Stimulated activated CD8-positive, alpha-beta memory T cell treated with anti-CD3 and anti-CD28 coated beads, Interleukin-7, amount 100 ng/mL, for 4 hours (primary cell): ENCODE data around the gene PLOD1.
"Not testable (repeated sequence)": the region's sequence is repeated elsewhere in the genome, so short reads cannot be mapped to it uniquely, and the experiment has no call there.

ENCODE experiments used
- DNase-seq, 2 donors: peaks; one replicate each; pipeline ENCODE4 v3.0.0-alpha.2; 2020; ENCODE audit warnings: low read depth in 2 of 2

PLOD1 gene

DNA sequence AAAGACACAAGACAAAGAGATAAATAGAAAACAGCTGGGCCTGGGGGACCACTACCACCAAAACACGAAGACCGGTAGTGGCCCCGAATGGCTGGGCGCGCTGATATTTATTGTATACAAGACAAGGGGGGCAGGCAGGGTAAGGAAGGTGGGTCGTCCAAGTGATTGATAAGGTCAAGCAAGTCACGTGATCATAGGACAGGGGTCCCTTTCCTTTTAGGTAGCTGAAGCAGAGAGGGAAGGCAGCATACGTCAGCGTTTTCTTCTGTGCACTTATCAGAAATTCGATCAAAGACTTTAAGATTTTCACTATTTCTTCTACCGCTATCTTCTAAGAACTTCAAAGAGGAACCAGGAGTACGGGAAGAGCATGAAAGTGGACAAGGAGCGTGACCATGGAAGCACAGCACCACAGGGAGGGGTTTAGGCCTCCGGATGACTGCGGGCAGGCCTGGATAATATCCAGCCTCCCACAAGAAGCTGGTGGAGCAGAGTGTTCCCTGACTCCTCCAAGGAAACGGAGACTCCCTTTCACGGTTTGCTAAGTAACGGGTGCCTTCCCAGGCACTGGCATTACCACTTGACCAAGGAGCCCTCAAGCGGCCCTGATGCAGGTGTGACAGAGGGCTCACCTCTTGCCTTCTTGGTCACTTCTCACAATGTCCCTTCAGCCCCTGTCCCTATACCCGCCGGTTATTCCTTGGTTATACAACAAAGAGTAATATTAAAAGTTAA, 21.9 kb upstream of the PLOD1 start:
- DNase-seq: not testable (repeated sequence)

DNA sequence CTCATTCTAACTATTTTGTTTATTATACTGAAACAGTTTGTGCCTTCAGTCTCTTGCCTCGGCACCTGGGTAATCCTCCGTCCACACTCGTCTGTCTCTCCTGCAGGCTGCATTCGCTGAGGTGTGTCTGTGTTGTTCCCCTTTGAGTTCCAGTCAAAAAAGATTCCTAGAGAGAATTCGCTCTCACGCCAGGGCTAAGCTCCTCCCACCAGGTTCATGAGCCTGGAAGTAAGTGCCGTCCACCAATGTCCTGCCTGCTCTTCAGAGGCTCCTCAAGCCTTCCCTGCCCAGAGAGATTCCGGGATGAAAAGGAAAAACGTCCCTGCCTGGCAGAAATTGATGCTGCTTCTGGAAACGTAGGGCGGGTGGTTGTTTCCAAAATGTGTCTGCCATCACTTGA, 21.2 kb upstream of the PLOD1 start:
- no peak for DNase-seq

DNA sequence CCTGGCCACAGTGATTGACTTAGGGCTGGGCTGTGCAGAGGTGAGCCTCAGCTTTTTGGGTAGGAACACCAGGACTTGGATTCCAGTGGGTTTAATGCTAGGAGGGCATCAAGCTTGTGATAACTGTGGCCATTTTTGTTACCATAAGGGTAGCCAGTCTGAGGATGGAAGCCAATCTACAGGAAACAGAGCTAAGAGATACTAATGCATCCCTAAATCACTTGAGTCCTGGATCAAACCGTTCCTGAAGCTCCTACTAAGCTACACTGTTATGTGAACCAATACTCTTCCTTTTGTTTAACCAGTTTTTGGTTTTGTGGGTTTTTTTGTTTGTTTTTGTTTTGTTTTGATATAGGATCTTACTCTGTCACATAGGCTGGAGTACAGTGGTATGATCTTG, 20.5 kb upstream of the PLOD1 start:
- no peak for DNase-seq

DNA sequence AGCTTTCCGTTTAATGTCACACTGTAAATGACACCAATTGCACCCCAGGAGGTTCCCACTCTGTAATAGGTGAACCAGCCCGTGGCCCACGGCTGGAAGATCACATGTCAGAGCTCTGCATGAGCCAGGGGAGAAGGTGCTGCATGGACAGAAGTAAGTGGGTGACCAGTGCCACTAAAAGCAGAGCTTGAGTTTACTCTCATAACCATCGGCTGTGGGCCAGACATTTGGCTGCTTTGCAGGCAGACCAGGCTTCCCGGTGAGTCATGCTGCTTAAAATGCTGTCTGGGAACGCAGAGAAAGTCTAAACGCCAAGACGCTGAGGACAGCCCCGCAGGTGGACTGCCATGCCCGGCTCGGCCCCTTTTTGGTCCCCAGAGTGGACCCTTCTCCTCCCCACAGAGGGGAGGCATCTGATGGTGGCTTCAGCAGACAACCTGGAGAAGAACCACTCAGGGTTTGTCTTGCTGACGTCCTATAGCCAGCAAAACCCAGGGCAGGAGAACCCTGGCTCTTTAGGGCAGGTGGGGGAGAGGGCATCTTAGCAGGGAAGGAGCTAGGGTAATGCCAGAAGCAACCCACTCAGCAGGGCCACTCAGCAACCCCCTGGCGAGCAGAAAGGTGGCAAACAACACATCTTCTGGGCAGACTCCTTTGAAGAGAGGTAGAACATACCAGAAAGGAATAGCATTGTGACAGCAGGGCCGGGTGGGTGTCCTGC, 15.6 kb upstream of the PLOD1 start:
- DNase-seq: no peak

DNA sequence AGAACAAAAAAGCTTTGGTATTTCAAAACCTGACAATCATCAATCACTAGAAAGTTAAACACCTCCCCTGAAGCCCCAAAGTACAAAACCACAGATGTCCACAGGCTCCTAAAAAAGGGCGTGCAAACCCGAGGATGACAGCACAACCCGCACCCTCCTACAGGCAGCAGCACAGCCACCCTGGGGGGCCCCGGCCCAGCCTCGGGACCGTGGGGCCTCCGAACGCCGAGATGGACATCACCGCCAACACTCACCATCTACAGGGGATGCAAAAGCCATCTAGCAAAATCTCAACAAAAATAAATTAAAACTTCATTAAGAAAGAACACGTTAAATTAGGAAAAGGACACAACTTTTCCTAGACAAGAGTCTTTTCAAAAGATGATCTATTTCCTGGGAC, 14.9 kb upstream of the PLOD1 start:
- DNase-seq: no peak

DNA sequence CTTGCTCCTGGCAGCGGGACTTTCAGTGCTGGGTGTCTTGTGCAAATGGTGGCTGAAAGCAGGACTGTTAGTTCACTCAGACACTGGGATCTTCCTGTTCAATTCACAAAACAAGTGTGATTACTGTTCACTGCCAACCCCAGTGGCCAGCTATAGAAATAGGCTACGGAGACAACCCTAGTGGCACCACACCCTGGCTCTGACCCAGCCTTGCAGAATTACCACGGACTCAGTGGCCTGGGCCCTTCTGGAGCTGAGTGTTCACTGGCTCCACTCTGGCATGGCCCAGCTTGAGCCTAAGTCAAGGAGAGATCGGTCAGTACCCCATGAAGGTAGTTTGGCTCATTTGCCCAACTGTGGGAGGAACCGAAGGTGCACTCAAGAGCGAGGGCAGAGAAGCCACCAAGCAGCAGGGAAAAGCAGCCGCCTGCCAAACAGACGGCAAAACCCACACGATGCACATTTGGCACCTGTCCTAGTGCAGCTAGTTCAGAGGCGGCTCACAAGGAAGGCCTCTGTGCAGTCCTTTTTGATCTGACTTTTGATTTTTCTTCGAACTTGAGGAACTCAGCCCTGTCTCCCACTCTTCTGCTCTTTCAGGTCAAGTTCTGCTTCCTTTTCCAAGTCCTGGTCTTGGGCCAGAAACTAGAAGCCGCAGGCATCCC, 14.1 kb upstream of the PLOD1 start:
- no peak for DNase-seq

DNA sequence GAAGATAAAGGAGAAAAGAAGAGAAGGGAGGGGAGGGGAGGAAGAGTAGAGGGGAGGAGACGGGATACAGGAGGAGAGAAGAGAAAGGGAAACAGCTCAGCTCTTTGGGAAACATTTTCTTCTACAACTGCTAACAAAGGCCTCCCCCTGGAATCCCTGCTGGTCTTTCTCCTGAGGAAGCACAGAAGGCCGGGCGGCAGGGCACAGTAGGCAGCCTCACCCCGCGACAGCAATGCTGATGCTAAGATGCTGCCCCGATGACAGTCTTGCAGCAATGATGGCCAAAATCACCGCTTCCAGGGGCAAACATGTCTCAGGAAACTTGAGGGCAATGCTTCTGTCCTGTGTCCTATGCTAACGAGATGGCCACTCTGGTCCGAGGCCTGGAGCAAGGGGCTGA, 13.5 kb upstream of the PLOD1 start:
- no peak for DNase-seq

DNA sequence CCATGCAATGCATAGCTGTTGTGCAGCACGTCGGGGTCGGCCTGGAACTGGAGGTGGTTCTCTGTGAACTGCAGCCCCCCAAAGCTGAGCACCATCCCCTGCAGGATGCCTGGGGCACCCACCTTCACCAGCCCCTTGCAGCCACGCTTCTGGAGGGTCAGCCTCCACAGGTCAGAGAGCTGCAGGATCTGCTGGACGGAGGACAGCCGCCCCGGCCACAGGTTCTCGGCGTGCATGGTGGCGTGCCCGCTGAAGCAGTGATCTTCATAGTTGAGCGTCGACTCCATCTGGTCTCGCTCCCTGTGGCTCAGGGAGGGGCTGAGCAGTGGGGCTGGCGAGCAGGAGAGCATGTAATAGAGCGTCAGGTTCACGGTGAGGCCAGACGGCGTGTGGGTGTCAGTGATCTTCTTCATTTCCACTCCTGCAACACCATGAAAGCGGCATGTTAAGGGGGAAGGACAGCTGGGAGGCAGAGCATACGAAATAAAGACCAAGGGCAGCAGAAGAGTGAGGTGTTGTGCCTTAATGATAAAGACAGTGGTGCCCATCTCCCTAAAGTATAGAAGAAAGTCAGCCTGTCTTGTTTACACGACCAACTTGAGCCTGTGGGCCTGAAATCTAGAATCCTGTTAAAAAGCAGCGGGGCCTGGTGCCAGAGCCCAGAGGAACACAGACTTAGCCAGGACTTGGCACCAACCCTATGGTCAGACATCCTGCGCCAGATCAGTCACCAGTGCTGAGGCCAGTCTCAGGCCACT, 11.3 kb upstream of the PLOD1 start:
- no peak for DNase-seq

DNA sequence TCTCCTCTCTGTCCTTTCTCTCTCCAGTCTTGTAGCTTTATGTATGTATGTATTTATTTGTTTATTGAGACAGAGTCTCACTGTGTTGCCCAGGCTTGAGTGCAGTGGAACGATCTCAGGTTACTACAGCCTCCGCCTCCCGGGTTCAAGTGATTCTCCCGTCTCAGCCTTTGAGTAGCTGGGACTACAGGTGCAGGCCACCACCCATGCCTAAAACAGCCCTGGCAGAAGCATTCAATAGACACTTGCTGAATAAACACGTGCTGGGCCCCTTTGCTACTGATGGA, 10.7 kb upstream of the PLOD1 start:
- DNase-seq: no peak

DNA sequence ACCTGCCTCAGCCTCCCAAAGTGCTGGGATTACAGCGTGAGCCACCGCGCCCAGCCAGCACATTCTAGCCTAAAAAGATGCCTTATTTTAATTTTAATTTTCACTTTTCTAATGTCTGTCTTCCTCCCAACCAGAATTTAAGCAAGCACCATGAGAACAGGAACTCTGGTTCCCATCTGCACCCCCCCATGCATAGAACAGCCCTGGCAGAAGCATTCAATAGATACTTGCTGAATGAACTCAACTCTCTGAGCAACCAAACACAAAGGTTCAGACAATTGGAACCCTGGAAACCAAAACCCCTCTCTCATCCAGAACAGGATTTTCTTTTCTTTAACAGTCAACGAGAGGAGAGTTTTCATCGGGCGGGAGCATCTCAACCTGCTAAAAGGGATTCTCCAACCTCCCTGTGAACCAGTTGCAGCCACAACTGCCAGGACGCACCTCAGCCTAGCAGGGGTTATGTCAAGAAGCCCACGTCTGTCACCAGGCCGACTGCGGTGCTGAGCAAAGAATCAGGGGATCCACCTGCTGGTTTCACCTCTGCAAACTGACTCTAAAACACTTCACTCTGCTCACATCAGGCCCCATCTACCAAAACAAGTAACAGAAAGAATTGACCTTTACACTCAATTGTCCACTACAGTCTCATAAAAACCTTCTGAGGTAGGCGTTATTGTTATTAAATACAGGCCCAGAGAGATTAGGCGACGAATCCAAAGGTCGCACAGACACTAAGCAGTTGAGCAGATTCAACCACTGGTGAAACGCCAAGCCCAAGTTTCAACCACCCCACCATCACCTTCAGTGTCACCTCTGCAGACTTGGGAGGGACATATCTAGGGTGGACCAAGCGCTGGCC, 10.0 kb upstream of the PLOD1 start:
- no peak for DNase-seq

DNA sequence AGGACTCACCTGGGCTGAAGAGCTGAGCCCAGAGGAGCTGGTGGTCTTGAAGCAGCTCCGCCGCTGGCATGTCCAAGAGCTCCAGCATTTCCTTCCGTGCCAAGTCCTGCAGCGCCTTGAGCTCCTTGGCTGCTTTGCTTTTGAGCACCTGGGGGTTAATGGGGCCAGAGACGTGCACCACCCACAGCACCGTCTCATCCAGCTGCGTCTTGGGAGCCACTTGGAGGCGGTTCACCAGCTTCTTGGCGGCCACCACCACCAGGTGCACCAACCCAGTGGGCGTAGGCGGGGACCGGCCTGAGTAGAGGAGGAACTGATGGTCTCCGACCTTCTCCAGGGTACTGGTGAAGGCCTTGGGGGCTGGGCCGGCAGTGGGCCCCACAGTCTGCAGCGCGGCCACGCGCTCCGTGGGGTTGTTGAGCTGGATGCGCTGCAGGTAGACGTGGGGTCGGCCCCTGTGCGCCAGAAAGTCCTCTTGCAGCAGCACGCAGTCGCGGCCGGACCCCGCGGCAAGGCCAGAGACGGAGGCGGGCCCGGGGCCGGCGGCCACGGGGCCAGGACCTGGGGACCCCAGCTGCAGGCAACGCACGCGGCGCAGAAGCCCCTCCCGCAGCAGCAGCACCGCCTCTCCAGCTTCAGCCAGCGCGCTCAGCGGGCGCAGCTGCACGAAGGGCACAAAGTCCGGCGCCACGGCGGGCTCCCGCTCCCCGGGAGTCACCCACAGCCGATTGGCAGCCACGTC, 9.2 kb upstream of the PLOD1 start:
- not testable (repeated sequence) for DNase-seq

DNA sequence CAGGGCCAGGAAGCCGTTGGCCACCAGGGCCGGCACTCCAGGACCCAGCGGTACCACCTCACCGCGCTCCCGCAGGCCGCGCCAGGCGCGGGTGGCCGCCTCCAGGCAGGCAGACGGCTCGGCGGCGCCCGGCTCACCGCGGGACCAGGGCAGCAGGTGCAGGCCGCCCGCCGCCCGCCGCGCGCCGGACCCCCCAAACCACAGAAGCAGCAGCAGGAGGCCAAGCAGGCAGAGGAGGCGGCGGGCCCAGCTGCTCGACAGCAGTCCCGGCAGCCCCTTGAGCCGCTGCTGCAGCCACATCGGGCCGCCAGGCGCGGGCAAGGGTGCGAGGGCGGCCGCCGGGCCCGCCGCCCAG, 8.6 kb upstream of the PLOD1 start:
- peak in 1 of 2 donors; percentile 8 for DNase-seq

DNA sequence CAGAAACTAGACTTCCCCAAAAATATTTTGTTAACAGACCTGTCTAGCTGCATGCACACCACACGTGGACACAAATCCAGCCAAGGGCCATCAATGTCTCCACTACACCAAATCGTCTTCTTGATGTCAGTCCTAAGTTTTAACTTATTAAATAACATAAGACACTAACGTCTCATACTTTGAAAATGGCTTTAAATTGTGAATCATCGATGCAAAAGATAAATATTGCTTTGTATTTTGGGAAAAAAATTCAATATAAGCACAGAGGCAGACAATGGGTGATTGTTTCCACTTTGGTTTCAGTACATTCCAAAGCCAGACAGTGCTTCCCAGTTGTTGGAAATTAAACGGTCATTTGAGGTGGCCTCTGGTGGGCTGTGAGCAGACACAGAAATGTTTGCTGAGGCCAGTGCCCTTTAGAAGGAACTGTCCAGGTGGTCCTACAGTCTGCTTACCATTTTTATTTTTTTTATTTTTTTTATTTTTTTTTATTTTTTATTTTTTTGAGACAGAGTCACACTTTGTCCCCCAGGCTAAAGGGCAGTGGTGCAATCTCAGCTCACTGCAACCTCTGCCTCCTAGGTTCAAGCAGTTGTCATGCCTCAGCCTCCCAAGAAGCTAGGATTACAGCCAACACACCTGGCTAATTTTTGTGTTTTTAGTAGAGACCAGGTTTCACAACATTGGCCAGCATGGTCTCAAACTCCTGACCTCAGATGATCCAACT, 6.5 kb upstream of the PLOD1 start:
- no peak for DNase-seq

DNA sequence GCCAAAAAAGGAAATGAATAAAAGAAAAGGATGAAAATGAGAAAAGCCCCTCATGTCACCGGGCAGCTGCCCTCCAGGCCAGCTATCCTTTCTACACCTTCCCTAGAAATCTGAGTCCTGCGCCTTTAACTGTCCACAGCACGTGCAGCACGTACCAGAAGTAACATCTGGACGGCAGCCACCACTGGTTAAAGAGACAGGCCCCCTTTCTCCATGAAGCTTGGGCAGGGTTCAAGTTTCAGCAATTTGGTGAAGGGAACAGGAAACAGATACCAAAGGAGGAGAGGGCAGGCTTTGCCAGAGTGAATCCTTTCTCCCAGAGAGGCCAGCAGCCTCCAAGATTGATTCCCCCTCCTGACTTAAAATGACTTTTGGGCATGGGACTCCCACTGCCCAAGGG, 4.7 kb upstream of the PLOD1 start:
- DNase-seq: no peak

DNA sequence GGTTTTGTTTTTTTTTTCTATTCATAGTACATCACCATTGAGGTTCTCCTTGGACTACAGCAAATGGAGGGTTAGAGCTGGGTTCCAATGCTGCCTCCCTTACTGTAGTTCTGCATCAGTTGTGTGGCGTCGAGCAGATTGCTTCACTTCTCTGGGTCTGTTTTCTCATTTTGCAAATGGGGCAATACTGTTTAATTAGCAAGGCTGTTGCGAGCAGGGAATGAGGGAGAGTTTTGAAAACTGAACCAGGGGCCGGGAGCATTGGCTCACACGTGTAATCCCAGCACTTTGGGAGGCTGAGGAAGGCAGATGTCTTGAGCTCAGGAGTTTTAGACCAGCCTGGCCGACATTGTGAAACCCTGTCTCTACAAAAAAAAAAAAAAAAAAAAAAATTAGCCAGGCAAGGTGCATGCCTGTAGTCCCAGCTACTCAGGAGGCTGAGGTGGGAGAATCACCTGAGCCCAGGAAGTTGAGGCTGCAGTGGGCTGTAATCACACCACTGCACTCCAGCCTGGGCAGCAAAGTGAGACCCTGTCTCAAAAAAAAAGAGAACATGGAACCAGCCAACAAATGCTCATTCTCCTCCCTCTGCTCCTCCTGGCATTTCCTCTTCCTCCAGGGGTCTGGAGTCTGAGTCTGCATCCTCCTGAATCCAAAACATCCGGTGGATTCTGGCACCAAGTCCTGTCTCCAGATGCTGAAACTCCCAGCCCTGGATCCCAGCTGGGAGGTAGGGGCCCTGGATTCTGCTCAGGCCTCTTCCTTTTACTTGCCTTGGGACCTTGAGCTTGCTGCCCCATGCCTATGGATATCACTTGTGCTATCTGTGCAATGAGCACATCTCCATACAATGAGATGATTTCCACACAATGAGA, 3.7 kb upstream of the PLOD1 start:
- no peak for DNase-seq

DNA sequence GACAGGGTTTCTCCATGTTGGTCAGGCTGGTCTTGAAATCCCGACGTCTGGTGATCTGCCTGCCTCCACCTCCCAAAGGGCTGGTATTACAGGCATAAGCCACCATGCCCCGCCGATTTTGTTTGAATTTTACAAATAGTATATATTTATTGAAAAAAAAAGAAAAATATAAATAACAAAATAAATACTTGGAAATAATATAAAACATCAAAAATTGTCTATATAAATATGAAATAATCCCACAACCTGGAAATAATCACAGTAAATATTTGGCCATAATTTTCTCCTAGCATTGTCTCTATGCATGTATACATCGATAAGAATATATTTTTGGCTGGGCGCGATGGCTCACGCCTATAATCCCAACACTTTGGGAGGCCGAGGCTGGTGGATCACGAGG, 2.7 kb upstream of the PLOD1 start:
- DNase-seq: no peak

DNA sequence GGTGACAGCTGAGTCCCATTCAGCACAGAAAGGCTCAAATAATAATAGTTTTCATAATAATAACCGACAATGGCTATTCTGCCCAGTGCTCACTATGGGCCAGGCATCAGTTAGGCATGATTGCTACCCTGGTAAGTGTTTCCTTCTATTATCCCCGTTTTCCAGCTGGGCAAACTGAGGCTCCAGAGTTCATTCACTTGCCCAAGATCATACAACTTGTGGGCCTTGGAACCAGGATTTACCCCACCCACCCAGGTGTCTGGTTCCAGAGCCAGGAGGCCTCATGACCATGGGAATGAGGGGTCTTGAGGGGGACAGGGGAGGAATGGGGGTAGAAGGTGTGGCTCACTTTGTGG, 518 bp downstream of the PLOD1 start:
- DNase-seq: no peak

DNA sequence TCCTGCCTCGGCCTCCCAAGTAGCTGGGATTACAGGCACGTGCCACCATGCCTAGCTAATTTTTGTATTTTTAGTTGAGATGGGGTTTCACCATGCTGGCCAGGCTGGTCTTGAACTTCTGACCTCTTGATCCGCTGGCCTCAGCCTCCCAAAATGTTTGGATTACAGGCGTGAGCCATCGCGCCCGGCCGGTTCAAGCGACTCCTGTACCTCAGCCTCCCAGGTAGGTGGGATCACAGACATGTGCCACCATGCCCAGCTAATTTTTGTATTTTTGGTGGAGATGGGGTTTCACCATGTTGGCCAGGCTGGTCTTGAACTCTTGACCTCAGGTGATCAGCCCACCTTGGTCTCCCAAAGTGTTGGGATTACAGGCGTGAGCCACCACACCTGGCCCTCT, 1.2 kb downstream of the PLOD1 start:
- DNase-seq: not testable (repeated sequence)
